ENCODE measurements around the gene ZFAND3.

DNA sequence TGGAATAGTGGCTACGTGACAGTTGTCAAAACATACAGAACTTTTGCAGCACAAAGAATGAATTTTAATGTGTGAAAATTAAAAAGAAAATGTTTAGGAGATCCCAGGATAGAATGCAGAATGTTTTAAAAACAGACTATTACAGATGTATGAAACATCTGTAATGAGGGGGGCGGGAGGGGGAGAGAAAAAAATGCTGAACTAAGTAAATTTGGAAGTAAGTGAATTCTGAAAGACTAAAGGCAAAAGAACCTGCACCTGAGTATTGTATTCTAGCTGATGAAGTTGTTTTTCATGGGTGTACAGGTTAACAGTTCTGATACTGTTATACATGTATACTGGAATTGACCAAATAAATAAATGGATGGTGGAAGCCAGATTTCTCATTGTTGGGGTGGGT lies 178.8 kb downstream of the ZFAND3 start:
- no peak for TF ChIP-seq EP300 (IDR thresholded peaks at IDR 0.05)
- TF ChIP-seq CTCF (IDR thresholded peaks at IDR 0.05): no peak
- TF ChIP-seq POLR2A (IDR thresholded peaks at IDR 0.05): no peak
